Trophoblast cell (in vitro differentiated cells and primary cell): Measurements from ENCODE around the gene CPNE4. TPM values are rescaled to one million over a fixed set of nuclear protein-coding genes. Genes with fewer than 3 reads are reported as not detected.

Source experiments
- DNase-seq, 2 donors: peaks; one replicate each; pipeline ENCODE4 v3.0.0-alpha.2; 2016
- H2AFZ ChIP-seq: 2 replicates; pipeline ENCODE4 v1.6.1; 2013; ENCODE audit warnings: low read length, moderate library complexity, mild to moderate bottlenecking; ENCODE audit not compliant: insufficient read depth, poor library complexity
- H2AK5ac ChIP-seq: 2 replicates; pipeline ENCODE4 v1.6.1; 2013; ENCODE audit warnings: mild to moderate bottlenecking, low read length
- H2BK120ac ChIP-seq: 2 replicates; pipeline ENCODE4 v1.6.1; 2013; ENCODE audit warnings: low read length, mild to moderate bottlenecking, moderate library complexity; ENCODE audit not compliant: insufficient read depth, poor library complexity
- H2BK12ac ChIP-seq: 2 replicates; pipeline ENCODE4 v1.6.1; 2013; ENCODE audit warnings: mild to moderate bottlenecking, low read length, moderate library complexity
- H2BK5ac ChIP-seq: 2 replicates; pipeline ENCODE4 v1.6.1; 2013; ENCODE audit warnings: low read length, low read depth, moderate library complexity, mild to moderate bottlenecking; ENCODE audit not compliant: poor library complexity
- H3K14ac ChIP-seq: 2 replicates; pipeline ENCODE4 v1.6.1; 2013; ENCODE audit warnings: mild to moderate bottlenecking, low read length
- H3K18ac ChIP-seq: 2 replicates; pipeline ENCODE4 v1.6.1; 2013; ENCODE audit warnings: mild to moderate bottlenecking, low read length
- H3K23ac ChIP-seq: 2 replicates; pipeline ENCODE4 v1.6.1; 2013; ENCODE audit warnings: low read length
- H3K27ac ChIP-seq: 2 replicates; pipeline ENCODE4 v1.5.1; 2013; ENCODE audit warnings: low read depth, mild to moderate bottlenecking, inconsistent platforms, low read length, moderate library complexity
- H3K27me3 ChIP-seq: 2 replicates; pipeline ENCODE4 v1.6.1; 2013; ENCODE audit warnings: inconsistent platforms, mild to moderate bottlenecking, low read length, moderate library complexity; ENCODE audit not compliant: insufficient read depth
- H3K36me3 ChIP-seq, 2 experiments: 1 replicate in 1 of 2; 2 replicates in 1 of 2; pipeline ENCODE4 v1.6.1; 2013; ENCODE audit warnings: low read length in 2 of 2, mild to moderate bottlenecking in 2 of 2, moderate library complexity in 1 of 2; ENCODE audit not compliant: insufficient read depth in 2 of 2, control insufficient read depth in 1 of 2
- H3K4ac ChIP-seq: 2 replicates; pipeline ENCODE4 v1.6.1; 2013; ENCODE audit warnings: low read depth, mild to moderate bottlenecking, low read length, moderate library complexity
- H3K4me1 ChIP-seq, 2 experiments: 1 replicate in 1 of 2; 2 replicates in 1 of 2; pipeline ENCODE4 v1.6.1; 2013; ENCODE audit warnings: low read length in 2 of 2, mild to moderate bottlenecking in 2 of 2, moderate library complexity in 1 of 2; ENCODE audit not compliant: insufficient read depth in 2 of 2, control insufficient read depth in 1 of 2
- H3K4me2 ChIP-seq: 2 replicates; pipeline ENCODE4 v1.6.1; 2013; ENCODE audit warnings: inconsistent platforms, mild to moderate bottlenecking, low read length, moderate library complexity
- H3K4me3 ChIP-seq: 2 replicates; pipeline ENCODE4 v1.5.1; 2013; ENCODE audit warnings: mild to moderate bottlenecking, low read depth, low read length, inconsistent platforms
- H3K79me1 ChIP-seq: one replicate; pipeline ENCODE4 v1.6.1; 2013; ENCODE audit warnings: low read length
- H3K79me2 ChIP-seq: 2 replicates; pipeline ENCODE4 v1.6.1; 2013; ENCODE audit warnings: low read length, mild to moderate bottlenecking; ENCODE audit not compliant: control insufficient read depth, insufficient read depth, poor library complexity
- H3K9ac ChIP-seq: 2 replicates; pipeline ENCODE4 v1.6.1; 2013; ENCODE audit warnings: mild to moderate bottlenecking, low read length
- H3K9me3 ChIP-seq: 2 replicates; pipeline ENCODE4 v1.6.1; 2013; ENCODE audit warnings: low read depth, mild to moderate bottlenecking, control low read depth, inconsistent platforms, low read length; ENCODE audit not compliant: insufficient read depth
- H4K12ac ChIP-seq: 2 replicates; pipeline ENCODE4 v1.6.1; 2013; ENCODE audit warnings: low read depth, mild to moderate bottlenecking, low read length, moderate library complexity
- H4K8ac ChIP-seq: 2 replicates; pipeline ENCODE4 v1.6.1; 2013; ENCODE audit warnings: low read depth, mild to moderate bottlenecking, low read length, moderate library complexity
- H4K91ac ChIP-seq: one replicate; pipeline ENCODE4 v1.6.1; 2013; ENCODE audit warnings: low read depth, mild to moderate bottlenecking, low read length, moderate library complexity
- WGBS: extraction: QIAGEN DNeasy Blood & Tissue Kit; methylation state at CpG from one replicate; pipeline ENCODE4 v1.1.7; 2013; ENCODE audit warnings: missing lambda C conversion rate; ENCODE audit not compliant: insufficient read length, insufficient coverage; ENCODE audit errors: extremely low coverage; 5-methylcytosine and 5-hydroxymethylcytosine counted together
- polyA plus RNA-seq: library from polyadenylated mRNA; stranded (reverse); fragments of 200-250 nt; gene quantifications from 2 replicates; pipeline ENCODE4 v1.2.3, GENCODE V29; 2013

CPNE4 gene
- polyA plus RNA-seq, result 0.03 and 0.07 TPM in 2 replicates

- peaks cover 6 to 8% of the 10 kb centered on the region in 2 experiments for H3K4me1 ChIP-seq
- no CpG with 5 or more reads among the region's 49 CpGs for WGBS
Measured at GRCh38 chr3:132034486-132035464, at the start of gene CPNE4. Gene CPNE4 (minus strand): TSS chr3:132035014.

GRCh38 chr3:132083583-132084279 lies 48.9 kb upstream of the CPNE4 start:
- no peak overlapping the region for H2BK5ac ChIP-seq
- H3K14ac ChIP-seq, result no peak overlapping the region
- H3K9ac ChIP-seq, result no peak overlapping the region
- no peak overlapping the region for H3K27ac ChIP-seq
- H3K4me2 ChIP-seq, result no peak overlapping the region
- no peaks in the 10 kb centered on the region for H3K4me1 ChIP-seq
- DNase-seq, result peak; percentile 6 to 53
- no peak overlapping the region for H2AFZ ChIP-seq
- H3K18ac ChIP-seq, result no peak overlapping the region
- no peak overlapping the region for H4K12ac ChIP-seq
- no peak overlapping the region for H3K4ac ChIP-seq
- H4K91ac ChIP-seq, result no peak overlapping the region
- H4K8ac ChIP-seq, result no peak overlapping the region
- H3K27me3 ChIP-seq, result no peaks in the 10 kb centered on the region
- H3K79me2 ChIP-seq, result no peaks in the 10 kb centered on the region
- no peak overlapping the region for H2BK12ac ChIP-seq
- H2BK120ac ChIP-seq, result no peak overlapping the region
- H3K23ac ChIP-seq, result no peak overlapping the region
- H2AK5ac ChIP-seq, result no peak overlapping the region
- no peaks in the 10 kb centered on the region for H3K79me1 ChIP-seq
- H3K9me3 ChIP-seq, result no peaks in the 10 kb centered on the region
- no peaks in the 10 kb centered on the region for H3K36me3 ChIP-seq
- no peak overlapping the region for H3K4me3 ChIP-seq
- whole genome bisulfite sequencing, result no CpG with 5 or more reads among the region's 6 CpGs

More at GRCh38 chr3:132034486-132035464, at the start of gene CPNE4:
- Histone ChIP-seq H3K79me2 (no peaks in the 10 kb centered on the region), H4K8ac (no peak within 1 kb of the TSS), H2BK5ac (no peak within 1 kb of the TSS), H3K14ac (no peak within 1 kb of the TSS), H3K79me1 (no peaks in the 10 kb centered on the region), H2AFZ (no peak within 1 kb of the TSS), H3K4me2 (peak within 1 kb of the TSS; percentile 58), H2BK12ac (no peak within 1 kb of the TSS), H3K27me3 (peaks cover 17% of the 10 kb centered on the region), H3K4me3 (no peak within 1 kb of the TSS), H2BK120ac (no peak within 1 kb of the TSS), H3K18ac (no peak within 1 kb of the TSS), H3K9ac (no peak within 1 kb of the TSS), H3K36me3 (no peaks in the 10 kb centered on the region), H2AK5ac (no peak within 1 kb of the TSS), H3K9me3 (no peaks in the 10 kb centered on the region), H4K91ac (no peak within 1 kb of the TSS), H4K12ac (no peak within 1 kb of the TSS), H3K23ac (no peak within 1 kb of the TSS), H3K4ac (no peak within 1 kb of the TSS), H3K27ac (no peak within 1 kb of the TSS)
- peak; percentile 74 to 84 for DNase-seq

DNA sequence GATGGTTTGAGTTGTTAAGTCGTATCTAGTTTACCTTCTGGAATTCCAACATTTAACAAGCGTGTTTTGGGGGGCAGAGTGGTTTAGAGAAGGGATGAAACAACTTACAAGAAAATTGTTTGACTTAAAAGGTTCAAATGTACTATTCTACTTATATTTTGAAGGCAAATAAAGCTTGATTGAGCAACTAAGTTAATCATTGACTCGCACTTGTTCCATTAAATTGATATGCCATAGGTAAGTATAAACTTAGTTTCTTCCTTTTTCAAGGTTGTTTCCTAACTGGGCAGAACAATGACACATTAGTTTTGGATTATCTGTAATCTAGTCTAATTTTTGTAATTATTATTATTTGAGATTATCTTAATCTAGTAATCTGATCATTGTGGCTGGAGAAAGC lies 48.3 kb upstream of the CPNE4 start:
- no peak overlapping the region for H3K9ac ChIP-seq
- H3K79me1 ChIP-seq, result no peaks in the 10 kb centered on the region
- H3K27me3 ChIP-seq, result no peaks in the 10 kb centered on the region
- H3K27ac ChIP-seq, result no peak overlapping the region
- H2AK5ac ChIP-seq, result no peak overlapping the region
- no peak overlapping the region for H3K18ac ChIP-seq
- no peak overlapping the region for H3K4me3 ChIP-seq
- H3K4me1 ChIP-seq, result no peaks in the 10 kb centered on the region
- no peaks in the 10 kb centered on the region for H3K79me2 ChIP-seq
- DNase-seq, result no peak
- H2AFZ ChIP-seq, result no peak overlapping the region
- no peak overlapping the region for H4K91ac ChIP-seq
- no peak overlapping the region for H4K8ac ChIP-seq
- WGBS, result no CpG with 5 or more reads among the region's 3 CpGs
- no peak overlapping the region for H2BK120ac ChIP-seq
- H3K23ac ChIP-seq, result no peak overlapping the region
- H3K4me2 ChIP-seq, result no peak overlapping the region
- H4K12ac ChIP-seq, result no peak overlapping the region
- H2BK5ac ChIP-seq, result no peak overlapping the region
- no peak overlapping the region for H3K14ac ChIP-seq
- no peak overlapping the region for H2BK12ac ChIP-seq
- H3K36me3 ChIP-seq, result no peaks in the 10 kb centered on the region
- no peaks in the 10 kb centered on the region for H3K9me3 ChIP-seq
- no peak overlapping the region for H3K4ac ChIP-seq

- Histone ChIP-seq H3K18ac (no peak overlapping the region), H3K4me1 (no peaks in the 10 kb centered on the region), H3K23ac (no peak overlapping the region), H2AK5ac (no peak overlapping the region), H3K79me2 (no peaks in the 10 kb centered on the region), H3K14ac (no peak overlapping the region), H3K4ac (no peak overlapping the region), H3K9me3 (no peaks in the 10 kb centered on the region), H3K4me2 (no peak overlapping the region), H2BK5ac (no peak overlapping the region), H2AFZ (no peak overlapping the region), H3K27ac (no peak overlapping the region), H3K4me3 (no peak overlapping the region), H3K9ac (no peak overlapping the region), H3K79me1 (no peaks in the 10 kb centered on the region), H4K91ac (no peak overlapping the region), H4K8ac (no peak overlapping the region), H2BK12ac (no peak overlapping the region), H2BK120ac (no peak overlapping the region), H4K12ac (no peak overlapping the region), H3K27me3 (no peaks in the 10 kb centered on the region), H3K36me3 (no peaks in the 10 kb centered on the region)
- DNase-seq, result no peak
- no CpG with 5 or more reads among the region's 1 CpG for WGBS
Measured at GRCh38 chr3:132079147-132079546, 44.3 kb upstream of the CPNE4 start.
